A549 (cell line): ENCODE data around the gene UBP1. TPM values are rescaled to one million over a fixed set of nuclear protein-coding genes. Genes with fewer than 3 reads are reported as not detected.

ENCODE experiments used
- ATAC-seq, 2 experiments: fragments of 200-7000 bp in 1 of 2; fragments of >200 bp in 1 of 2; cut with Nextera tagmentation in 1 of 2; cut with Tn5 transposase in 1 of 2; 3 replicates each; pipeline versions ENCODE4 v1.8.0 to v1.9.1; 2018 to 2020; ENCODE audit warnings: mild to moderate bottlenecking in 1 of 2, moderate library complexity in 1 of 2
- CTCF ChIA-PET: fragments of 300-600 bp; sonication (Branson Sonifier 250); formaldehyde crosslinking; extraction: SDS; loops from one replicate; lab custom pipeline; 2021; ENCODE audit warnings: antibody characterized with exemption, inconsistent platforms; lab: Yijun Ruan, JAX
- POLR2A ChIA-PET: fragments of 350-600 bp; formaldehyde crosslinking; extraction: SDS; loops from one replicate; lab custom pipeline; 2021; ENCODE audit warnings: antibody characterized with exemption, inconsistent platforms; lab: Yijun Ruan, JAX
- DNase-seq, 2 experiments: peaks; one replicate each; pipeline versions ENCODE4 v3.0.0 to v3.0.0-alpha.2; 2011 to 2016; ENCODE audit warnings: low read depth in 1 of 2, low spot score in 1 of 2
- FAIRE-seq: peaks from 2 replicates; lab custom pipeline; 2011; peaks lifted over from hg19 to GRCh38; lab: Jason Lieb, UNC
- H3K27ac ChIP-seq, 2 experiments: fragments of >200 bp; sonication (Bioruptor Twin); formaldehyde crosslinking; 3 replicates each; pipeline ENCODE4 v1.5.1; 2016 to 2017
- H3K4me1 ChIP-seq: fragments of >200 bp; sonication (Bioruptor Twin); formaldehyde crosslinking; 3 replicates; pipeline ENCODE4 v1.6.1; 2016
- H3K4me2 ChIP-seq: fragments of >200 bp; sonication (Bioruptor Twin); formaldehyde crosslinking; 3 replicates; pipeline ENCODE4 v1.6.1; 2016
- H3K4me3 ChIP-seq: fragments of >200 bp; sonication (Bioruptor Twin); formaldehyde crosslinking; 3 replicates; pipeline ENCODE4 v1.5.1; 2016
- H3K9me3 ChIP-seq: fragments of >200 bp; sonication (Bioruptor Twin); formaldehyde crosslinking; 3 replicates; pipeline ENCODE4 v1.6.1; 2016
- CHD4 ChIP-seq: fragments of 200-600 bp; sonication (generic); IDR thresholded peaks from 2 replicates; pipeline ENCODE4 v1.6.1; 2016; ENCODE audit warnings: antibody characterized with exemption, mild to moderate bottlenecking, borderline replicate concordance
- EHMT2 ChIP-seq: fragments of 200-600 bp; sonication (generic); IDR thresholded peaks from 2 replicates; pipeline ENCODE4 v1.6.1; 2016; ENCODE audit warnings: antibody characterized with exemption, low read depth, mild to moderate bottlenecking, moderate library complexity
- ESRRA ChIP-seq: fragments of 150-350 bp; IDR thresholded peaks from 2 replicates; pipeline ENCODE4 v1.6.1; 2014; ENCODE audit warnings: mild to moderate bottlenecking, low read length, borderline replicate concordance
- FOXS1 ChIP-seq: fragments of 250-450 bp; sonication (Bioruptor Pico); IDR thresholded peaks from 2 replicates; pipeline ENCODE4 v1.5.0; 2020; ENCODE audit warnings: mild to moderate bottlenecking, moderate library complexity
- HDAC2 ChIP-seq: fragments of 200-600 bp; sonication (generic); IDR thresholded peaks from 2 replicates; pipeline ENCODE4 v1.6.1; 2016
- HMGXB4 ChIP-seq: fragments of 250-450 bp; sonication (Bioruptor Pico); IDR thresholded peaks from 2 replicates; pipeline ENCODE4 v1.5.0; 2021; ENCODE audit warnings: mild to moderate bottlenecking, moderate library complexity, borderline replicate concordance
- KDM1A ChIP-seq: fragments of 200-600 bp; sonication (generic); IDR thresholded peaks from 2 replicates; pipeline ENCODE4 v1.6.1; 2016; ENCODE audit warnings: low read depth, mild to moderate bottlenecking
- MAX ChIP-seq: IDR thresholded peaks from 2 replicates; pipeline ENCODE4 v1.6.1; 2012
- MYC ChIP-seq: IDR thresholded peaks from 2 replicates; pipeline ENCODE4 v1.6.1; 2012; ENCODE audit warnings: mild to moderate bottlenecking, inconsistent platforms, low read length, improper control_type of control experiment, borderline replicate concordance
- NR3C1 ChIP-seq: fragments of >200 bp; sonication (Bioruptor Twin); formaldehyde crosslinking; IDR thresholded peaks from 3 replicates; pipeline ENCODE4 v1.6.1; 2017
- PHF8 ChIP-seq: fragments of 200-600 bp; sonication (generic); IDR thresholded peaks from 2 replicates; pipeline ENCODE4 v1.6.1; 2016; ENCODE audit warnings: low read depth, mild to moderate bottlenecking, antibody characterized with exemption, moderate library complexity, borderline replicate concordance
- RCOR1 ChIP-seq: fragments of 150-350 bp; IDR thresholded peaks from 2 replicates; pipeline ENCODE4 v1.6.1; 2014; ENCODE audit warnings: antibody characterized with exemption, low read length, low read depth
- RNF2 ChIP-seq: fragments of 200-600 bp; sonication (generic); IDR thresholded peaks from 2 replicates; pipeline ENCODE4 v1.6.1; 2016; ENCODE audit warnings: low read depth, mild to moderate bottlenecking, antibody characterized with exemption, moderate library complexity, borderline replicate concordance
- SREBF2 ChIP-seq: fragments of 450-650 bp; IDR thresholded peaks from 2 replicates; pipeline ENCODE4 v1.6.1; 2014; ENCODE audit warnings: mild to moderate bottlenecking, moderate library complexity
- ZNF302 ChIP-seq: fragments of 250-450 bp; sonication (Bioruptor Pico); IDR thresholded peaks from 2 replicates; pipeline ENCODE4 v1.9.0; 2021; ENCODE audit warnings: inconsistent platforms, mild to moderate bottlenecking, moderate library complexity
- ZSCAN20 ChIP-seq: fragments of 250-450 bp; sonication (Bioruptor Pico); IDR thresholded peaks from 2 replicates; pipeline ENCODE4 v1.8.0; 2022; ENCODE audit warnings: mild to moderate bottlenecking, moderate library complexity
- WGBS: methylation state at CpG from one replicate; pipeline ENCODE4 v1.1.6; 2017; ENCODE audit errors: missing lambda C conversion rate; 5-methylcytosine and 5-hydroxymethylcytosine counted together
- polyA plus RNA-seq, 4 experiments: library from polyadenylated mRNA; depleted of rRNA in 3 of 4; stranded (reverse); fragments of >200 nt; fragmentation: RNase III in 1 of 4; extraction: RNeasy Plus Mini Kit Qiagen cat#74134 plus additional on column Dnase treatment in 1 of 4; gene quantifications; 2 replicates in 3 of 4; 3 replicates in 1 of 4; pipeline ENCODE4 v1.2.3, GENCODE V29; 2011 to 2017
- TF ChIP-seq, protein P1 (sequence below): IDR thresholded peaks from 2 replicates; pipeline ENCODE4 v1.6.1; 2012; ENCODE audit warnings: low read depth, borderline replicate concordance
- TF ChIP-seq, protein P2 (sequence below): fragments of >200 bp; sonication (Bioruptor Twin); formaldehyde crosslinking; IDR thresholded peaks from 3 replicates; pipeline ENCODE4 v1.6.1; 2016
- TF ChIP-seq, protein P3 (sequence below): fragments of 250-450 bp; sonication (Bioruptor Pico); IDR thresholded peaks from 2 replicates; pipeline ENCODE4 v1.5.0; 2020; ENCODE audit warnings: low read depth, mild to moderate bottlenecking, moderate library complexity
- TF ChIP-seq, protein P4 (sequence below): fragments of 150-350 bp; IDR thresholded peaks from 2 replicates; pipeline ENCODE4 v1.6.1; 2014; ENCODE audit warnings: low read depth, mild to moderate bottlenecking, low read length

UBP1 gene
- polyA plus RNA-seq, 2 of the 4 experiments (the other 2 are of a cell fraction), result 48.6 to 92.5 TPM

DNA sequence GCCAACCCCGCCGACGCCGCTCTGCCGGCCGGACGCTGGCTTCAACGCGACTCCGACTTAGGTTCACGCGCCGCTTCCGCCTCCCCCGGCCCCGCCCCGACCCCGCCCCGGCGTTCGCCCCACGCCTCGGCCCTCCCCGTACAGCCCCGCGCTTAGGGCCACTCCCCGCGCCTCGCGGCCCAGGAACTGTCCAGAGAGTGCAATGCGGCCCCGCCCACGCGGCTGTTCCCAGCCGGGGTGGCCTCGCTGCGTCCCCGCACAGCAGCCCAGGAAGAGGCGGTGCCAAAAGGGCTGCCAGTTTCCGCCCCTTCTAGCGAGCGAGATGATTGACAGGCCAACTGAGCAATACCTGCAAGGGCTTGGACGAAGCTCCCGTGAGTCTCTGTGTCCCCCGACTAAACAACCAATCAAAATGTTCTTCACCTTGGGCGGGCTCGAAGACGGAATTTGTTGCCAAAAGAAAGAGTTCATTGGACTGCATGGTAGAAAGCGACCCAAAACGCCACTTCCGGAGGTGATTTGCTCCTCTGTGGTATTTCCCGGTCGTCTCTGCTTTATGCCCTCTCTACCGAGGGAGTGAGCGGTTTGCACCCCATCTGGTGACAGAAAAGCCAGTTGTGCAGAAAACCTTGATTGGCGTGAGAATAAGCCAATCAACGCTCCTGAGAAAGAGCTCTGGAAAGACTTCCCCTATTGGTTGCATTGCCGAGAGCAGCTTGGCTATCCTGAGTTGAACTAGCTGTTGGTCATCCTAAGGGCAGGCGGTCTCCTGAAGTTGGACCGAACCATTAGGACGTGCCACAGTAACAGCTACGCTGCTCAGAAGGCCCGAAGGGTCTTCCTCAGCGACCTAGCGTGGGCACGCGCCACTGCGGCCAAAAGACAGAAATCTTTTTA is at the start of gene UBP1 (continued):
- no peak for TF ChIP-seq NR3C1
- no peak for TF ChIP-seq ZSCAN20 (CRISPR knock-in tag)
- no peak for TF ChIP-seq HDAC2
- TF ChIP-seq MYC, result peak; percentile 95
- TF ChIP-seq, protein P1, sequence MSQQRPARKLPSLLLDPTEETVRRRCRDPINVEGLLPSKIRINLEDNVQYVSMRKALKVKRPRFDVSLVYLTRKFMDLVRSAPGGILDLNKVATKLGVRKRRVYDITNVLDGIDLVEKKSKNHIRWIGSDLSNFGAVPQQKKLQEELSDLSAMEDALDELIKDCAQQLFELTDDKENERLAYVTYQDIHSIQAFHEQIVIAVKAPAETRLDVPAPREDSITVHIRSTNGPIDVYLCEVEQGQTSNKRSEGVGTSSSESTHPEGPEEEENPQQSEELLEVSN, result 0 out of 2 replicates have a peak, but pooled peaks have one; percentile 40
- TF ChIP-seq SREBF2, result no peak
- TF ChIP-seq RNF2, result no peak
- TF ChIP-seq, protein P2, sequence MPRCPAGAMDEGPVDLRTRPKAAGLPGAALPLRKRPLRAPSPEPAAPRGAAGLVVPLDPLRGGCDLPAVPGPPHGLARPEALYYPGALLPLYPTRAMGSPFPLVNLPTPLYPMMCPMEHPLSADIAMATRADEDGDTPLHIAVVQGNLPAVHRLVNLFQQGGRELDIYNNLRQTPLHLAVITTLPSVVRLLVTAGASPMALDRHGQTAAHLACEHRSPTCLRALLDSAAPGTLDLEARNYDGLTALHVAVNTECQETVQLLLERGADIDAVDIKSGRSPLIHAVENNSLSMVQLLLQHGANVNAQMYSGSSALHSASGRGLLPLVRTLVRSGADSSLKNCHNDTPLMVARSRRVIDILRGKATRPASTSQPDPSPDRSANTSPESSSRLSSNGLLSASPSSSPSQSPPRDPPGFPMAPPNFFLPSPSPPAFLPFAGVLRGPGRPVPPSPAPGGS, result peak; percentile 83
- TF ChIP-seq KDM1A, result no peak
- TF ChIP-seq, protein P3, sequence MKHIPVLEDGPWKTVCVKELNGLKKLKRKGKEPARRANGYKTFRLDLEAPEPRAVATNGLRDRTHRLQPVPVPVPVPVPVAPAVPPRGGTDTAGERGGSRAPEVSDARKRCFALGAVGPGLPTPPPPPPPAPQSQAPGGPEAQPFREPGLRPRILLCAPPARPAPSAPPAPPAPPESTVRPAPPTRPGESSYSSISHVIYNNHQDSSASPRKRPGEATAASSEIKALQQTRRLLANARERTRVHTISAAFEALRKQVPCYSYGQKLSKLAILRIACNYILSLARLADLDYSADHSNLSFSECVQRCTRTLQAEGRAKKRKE (CRISPR knock-in tag), result no peak
- TF ChIP-seq ZNF302 (CRISPR knock-in tag), result no peak

DNA sequence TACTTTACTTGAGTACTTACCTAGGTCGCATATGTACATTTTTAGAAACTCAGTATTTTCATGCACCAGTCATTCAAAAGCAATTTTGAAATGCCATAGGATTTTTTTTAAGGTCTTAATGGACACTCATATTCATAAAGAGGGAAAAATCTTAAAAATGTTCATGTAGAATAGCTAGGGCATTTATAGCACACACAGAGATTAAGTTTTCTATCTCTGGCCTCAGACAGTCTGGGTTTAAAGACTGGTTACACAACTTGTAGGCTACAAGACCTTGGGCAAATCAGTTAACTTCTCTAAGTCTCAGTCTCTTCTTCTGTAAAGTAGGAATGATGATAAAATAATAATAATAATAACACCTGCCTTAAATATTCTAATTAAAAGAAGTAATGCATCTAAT is 48.5 kb upstream of the UBP1 start:
- Histone ChIP-seq H3K9me3 (no peaks in the 10 kb centered on the region), H3K4me2 (no peak overlapping the region), H3K27ac (no peak overlapping the region)
- no peak for DNase-seq
- FAIRE-seq, result no peak
- TF ChIP-seq ESRRA, result no peak
- TF ChIP-seq FOXS1 (CRISPR knock-in tag), result no peak
- TF ChIP-seq PHF8, result no peak
- no peak for TF ChIP-seq CHD4
- TF ChIP-seq EHMT2, result no peak
- TF ChIP-seq, protein P1, result no peak
- TF ChIP-seq RCOR1, result no peak
- TF ChIP-seq, all 56 proteins: peak for 0
- CTCF ChIA-PET, result no interaction called here
- 80% methylated on average over 1 of the region's 1 CpG for WGBS
- POLR2A ChIA-PET, result no interaction called here
- no peak for ATAC-seq
- H3K4me3 ChIP-seq, result no peak overlapping the region
- H3K4me1 ChIP-seq, result no peaks in the 10 kb centered on the region

DNA sequence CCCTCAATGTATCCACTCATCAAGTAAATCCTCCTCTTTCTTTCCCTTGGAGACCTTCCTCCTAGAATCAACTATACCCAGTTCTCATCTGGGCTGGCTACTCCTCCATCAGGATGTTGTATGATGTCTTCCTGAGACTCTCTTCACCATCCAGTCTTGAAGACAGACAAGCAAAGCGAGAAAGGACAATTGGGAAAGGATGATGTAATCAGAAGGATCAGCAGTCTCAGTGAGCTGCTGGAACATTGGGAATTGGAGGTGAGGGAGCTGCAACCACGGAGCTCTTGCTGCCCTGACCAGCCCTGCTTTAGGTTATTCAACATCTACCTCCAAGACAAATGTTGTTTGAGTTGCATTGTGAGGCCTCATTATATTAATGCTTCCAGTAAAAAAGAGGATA is 48.0 kb upstream of the UBP1 start:
- CTCF ChIA-PET, result interaction anchor here (0.6 kb wide), 1 partner anchor 8 kb away, joined by 3 read pairs; no protein-coding TSS in a partner anchor
- Histone ChIP-seq H3K9me3 (no peaks in the 10 kb centered on the region), H3K27ac (no peak overlapping the region), H3K4me3 (no peak overlapping the region), H3K4me1 (no peaks in the 10 kb centered on the region), H3K4me2 (no peak overlapping the region)
- TF ChIP-seq, protein P4, sequence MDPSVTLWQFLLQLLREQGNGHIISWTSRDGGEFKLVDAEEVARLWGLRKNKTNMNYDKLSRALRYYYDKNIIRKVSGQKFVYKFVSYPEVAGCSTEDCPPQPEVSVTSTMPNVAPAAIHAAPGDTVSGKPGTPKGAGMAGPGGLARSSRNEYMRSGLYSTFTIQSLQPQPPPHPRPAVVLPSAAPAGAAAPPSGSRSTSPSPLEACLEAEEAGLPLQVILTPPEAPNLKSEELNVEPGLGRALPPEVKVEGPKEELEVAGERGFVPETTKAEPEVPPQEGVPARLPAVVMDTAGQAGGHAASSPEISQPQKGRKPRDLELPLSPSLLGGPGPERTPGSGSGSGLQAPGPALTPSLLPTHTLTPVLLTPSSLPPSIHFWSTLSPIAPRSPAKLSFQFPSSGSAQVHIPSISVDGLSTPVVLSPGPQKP, result no peak
- TF ChIP-seq HMGXB4 (no peak), PHF8 (no peak), MAX (no peak)
- ATAC-seq (no peak), DNase-seq (no peak), FAIRE-seq (no peak)
- WGBS, result 80% methylated on average over 2 of the region's 2 CpGs
- POLR2A ChIA-PET, result no interaction called here
